ENCODE measurements around the gene TYMP.

The TYMP gene

GRCh38 chr22:50482107-50483074 is 47.4 kb downstream of the TYMP start:
- DNase-seq = no peak

GRCh38 chr22:50481440-50482106 is 48.2 kb downstream of the TYMP start, which contains the start of gene ADM2:
TSS of gene ADM2 (plus strand) at chr22:50481543. CDS start at chr22:50481848, 305 bp downstream.
- DNase-seq = peak; percentile 15 to 68 (median 60)

GRCh38 chr22:50481045-50481439 is 48.8 kb downstream of the TYMP start:
- DNase-seq = no peak

GRCh38 chr22:50479721-50480120 is 50.1 kb downstream of the TYMP start:
- DNase-seq = no peak

GRCh38 chr22:50477923-50478322 is 51.9 kb downstream of the TYMP start:
- DNase-seq = no peak

- DNase-seq = no peak
These were observed 52.9 kb downstream of the TYMP start for GRCh38 chr22:50476868-50477267.

Data from stimulated activated naive CD4-positive, alpha-beta T cell (primary cell).